Measurements from ENCODE around the gene TSPYL6.

TSPYL6 gene

DNA sequence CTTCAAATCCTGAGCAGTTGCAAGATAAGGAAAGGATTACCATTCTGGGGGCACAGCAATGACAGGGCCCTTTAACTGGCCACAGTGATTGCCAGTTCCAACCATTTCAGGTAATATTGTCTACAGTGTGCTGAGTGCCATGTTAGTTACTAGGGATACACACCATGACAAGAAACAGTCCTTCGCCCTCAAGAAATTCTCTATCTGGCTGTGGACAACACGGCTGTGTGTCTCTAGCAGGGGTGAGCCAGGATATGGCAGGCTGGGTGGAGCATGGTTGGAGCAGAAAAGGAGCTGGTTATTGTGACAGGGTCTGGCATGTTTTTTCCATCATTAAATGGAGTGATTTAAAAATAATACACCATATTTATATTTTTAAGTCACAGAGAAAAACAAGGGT, 31.0 kb downstream of the TSPYL6 start:
- H3K9me3 ChIP-seq: no peaks in the 10 kb centered on the region
- TF ChIP-seq, protein P1, sequence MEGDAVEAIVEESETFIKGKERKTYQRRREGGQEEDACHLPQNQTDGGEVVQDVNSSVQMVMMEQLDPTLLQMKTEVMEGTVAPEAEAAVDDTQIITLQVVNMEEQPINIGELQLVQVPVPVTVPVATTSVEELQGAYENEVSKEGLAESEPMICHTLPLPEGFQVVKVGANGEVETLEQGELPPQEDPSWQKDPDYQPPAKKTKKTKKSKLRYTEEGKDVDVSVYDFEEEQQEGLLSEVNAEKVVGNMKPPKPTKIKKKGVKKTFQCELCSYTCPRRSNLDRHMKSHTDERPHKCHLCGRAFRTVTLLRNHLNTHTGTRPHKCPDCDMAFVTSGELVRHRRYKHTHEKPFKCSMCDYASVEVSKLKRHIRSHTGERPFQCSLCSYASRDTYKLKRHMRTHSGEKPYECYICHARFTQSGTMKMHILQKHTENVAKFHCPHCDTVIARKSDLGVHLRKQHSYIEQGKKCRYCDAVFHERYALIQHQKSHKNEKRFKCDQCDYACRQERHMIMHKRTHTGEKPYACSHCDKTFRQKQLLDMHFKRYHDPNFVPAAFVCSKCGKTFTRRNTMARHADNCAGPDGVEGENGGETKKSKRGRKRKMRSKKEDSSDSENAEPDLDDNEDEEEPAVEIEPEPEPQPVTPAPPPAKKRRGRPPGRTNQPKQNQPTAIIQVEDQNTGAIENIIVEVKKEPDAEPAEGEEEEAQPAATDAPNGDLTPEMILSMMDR (IDR thresholded peaks at IDR 0.05): no peak
- intact Hi-C loops (cut with DNase I; ENCODE audit: low total_unique reads): no loop called here
- no peak for DNase-seq
- peaks cover 0 to 14% (median 3%) of the 10 kb centered on the region in 4 donors for H3K4me1 ChIP-seq
- no peak overlapping the region for H3K4me3 ChIP-seq
- H3K27ac ChIP-seq: no peak overlapping the region
- no peaks in the 10 kb centered on the region for H3K27me3 ChIP-seq
- H3K36me3 ChIP-seq: no peaks in the 10 kb centered on the region

DNA sequence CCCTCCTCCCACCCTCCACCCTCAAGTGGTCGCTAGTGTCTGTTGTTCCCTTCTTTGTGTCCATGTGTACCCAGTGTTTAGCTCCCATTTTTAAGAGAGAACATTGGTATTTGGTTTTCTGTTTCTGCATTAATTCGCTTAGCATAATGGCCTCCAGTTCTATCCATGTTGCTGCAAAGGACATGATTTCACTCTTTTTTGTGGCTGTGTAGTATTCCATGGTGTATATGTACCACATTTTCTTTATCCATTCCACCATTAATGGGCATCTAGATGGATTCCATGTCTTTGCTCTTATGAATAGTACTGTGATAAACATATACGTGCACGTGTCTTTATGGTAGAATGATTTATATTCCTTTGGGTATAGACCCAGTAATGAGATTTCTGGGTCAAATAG, 42.9 kb downstream of the TSPYL6 start:
- DNase-seq: no peak
- Histone ChIP-seq H3K27ac (no peak overlapping the region), H3K9me3 (peaks cover 0 to 10% (median 0%) of the 10 kb centered on the region in 3 donors), H3K4me1 (peaks cover 0 to 28% (median 12%) of the 10 kb centered on the region in 4 donors), H3K36me3 (no peaks in the 10 kb centered on the region), H3K4me3 (no peak overlapping the region), H3K27me3 (no peaks in the 10 kb centered on the region)
- intact Hi-C loops (cut with DNase I; ENCODE audit: low total_unique reads): no loop called here
- TF ChIP-seq, protein P1 (IDR thresholded peaks at IDR 0.05): no peak

DNA sequence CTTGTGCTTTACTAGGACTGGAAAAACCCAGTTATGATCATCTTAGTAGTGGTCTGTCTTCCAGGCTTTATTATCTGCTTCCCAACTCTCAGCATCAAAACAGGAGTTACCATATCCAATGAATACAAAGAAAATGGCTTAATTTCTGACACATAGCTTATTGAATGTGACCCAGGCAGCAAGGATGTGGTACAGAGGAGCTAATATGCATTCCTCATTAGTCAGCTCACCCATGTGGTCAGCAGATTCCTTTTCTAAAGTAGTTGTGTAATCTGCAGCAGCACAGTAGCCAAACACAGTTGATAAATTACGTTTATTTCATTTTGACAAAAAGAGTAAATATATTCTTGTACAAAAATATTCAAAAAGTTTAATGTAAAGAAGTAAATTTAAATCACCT, 43.6 kb downstream of the TSPYL6 start:
- H3K4me3 ChIP-seq: no peak overlapping the region
- H3K4me1 ChIP-seq: peaks cover 0 to 35% (median 13%) of the 10 kb centered on the region in 4 donors
- H3K9me3 ChIP-seq: peaks cover 0 to 10% (median 0%) of the 10 kb centered on the region in 3 donors
- TF ChIP-seq, protein P1 (IDR thresholded peaks at IDR 0.05): no peak
- intact Hi-C loops (cut with DNase I; ENCODE audit: low total_unique reads): no loop called here
- DNase-seq: no peak
- H3K27me3 ChIP-seq: no peaks in the 10 kb centered on the region
- no peaks in the 10 kb centered on the region for H3K36me3 ChIP-seq
- H3K27ac ChIP-seq: no peak overlapping the region

DNA sequence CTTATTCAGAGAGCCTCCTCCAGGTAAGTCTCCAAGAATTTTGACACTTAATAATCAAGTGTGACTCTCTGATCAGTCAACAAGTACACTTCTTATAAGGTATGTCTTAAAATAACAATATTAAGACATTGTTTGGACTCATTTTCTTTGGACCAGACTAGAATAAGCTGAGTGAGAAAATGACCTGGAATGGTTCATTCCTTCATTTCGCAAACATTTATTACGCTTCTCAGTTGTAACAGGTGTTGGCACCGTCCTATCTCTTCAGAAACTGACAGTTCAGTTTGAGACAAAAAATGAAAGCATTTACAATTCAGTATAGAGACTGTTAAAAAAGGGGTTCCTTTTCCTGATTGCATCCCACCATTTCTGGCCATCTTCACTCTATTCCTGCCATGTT, 46.6 kb downstream of the TSPYL6 start:
- no peaks in the 10 kb centered on the region for H3K27me3 ChIP-seq
- H3K4me3 ChIP-seq: no peak overlapping the region
- TF ChIP-seq, protein P1 (IDR thresholded peaks at IDR 0.05): no peak
- peaks cover 0 to under 1% (median 0%) of the 10 kb centered on the region in 3 donors for H3K9me3 ChIP-seq
- no peaks in the 10 kb centered on the region for H3K36me3 ChIP-seq
- H3K27ac ChIP-seq: peak overlapping the region; percentile 22 to 28
- no peak for DNase-seq
- intact Hi-C loops (cut with DNase I; ENCODE audit: low total_unique reads): no loop called here
- peaks cover 0 to 37% (median 13%) of the 10 kb centered on the region in 4 donors for H3K4me1 ChIP-seq

DNA sequence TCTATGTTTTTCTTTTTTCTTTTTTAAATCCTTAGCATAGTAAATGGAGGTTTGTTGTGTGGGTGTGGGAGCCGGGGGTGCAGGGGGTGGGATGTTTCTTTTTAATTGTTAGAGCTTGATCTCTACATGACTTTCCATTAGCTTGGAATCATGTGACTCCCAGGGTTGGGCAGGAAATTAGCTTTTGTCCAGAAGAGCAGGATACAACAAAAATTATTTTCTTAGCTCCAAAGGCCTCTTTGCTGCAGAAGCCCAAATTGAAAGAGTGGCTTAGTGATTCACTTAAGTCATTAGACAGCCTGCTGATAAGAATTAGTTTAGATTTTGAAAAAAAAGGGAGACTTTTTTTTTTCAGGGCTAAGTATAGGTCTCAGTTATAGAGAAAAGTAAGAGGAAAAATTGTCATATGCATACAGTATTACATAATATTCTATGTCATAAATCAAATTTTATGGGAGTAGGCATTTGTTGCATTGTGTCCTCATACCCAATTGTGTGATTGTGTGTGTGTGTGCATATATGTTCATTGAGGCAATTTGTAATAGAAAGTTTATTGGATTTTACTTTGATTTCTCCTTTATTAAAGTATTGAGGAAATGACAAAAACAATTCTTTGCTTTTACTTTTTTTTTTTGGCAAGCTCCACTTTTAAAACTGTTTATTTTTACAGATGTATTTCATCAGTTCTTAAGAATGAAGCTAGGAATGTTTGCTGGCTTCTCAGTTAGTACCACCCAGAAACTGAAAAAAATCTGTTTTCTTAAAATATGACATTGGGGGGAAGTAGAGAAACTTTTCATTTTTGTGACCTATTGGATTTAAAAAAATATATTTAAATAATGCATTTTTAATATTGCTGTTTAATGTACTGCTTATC, 47.4 kb downstream of the TSPYL6 start:
- Histone ChIP-seq H3K27me3 (no peaks in the 10 kb centered on the region), H3K36me3 (no peaks in the 10 kb centered on the region), H3K9me3 (no peaks in the 10 kb centered on the region), H3K4me3 (no peak overlapping the region), H3K27ac (peak overlapping the region; percentile 22 to 28), H3K4me1 (peaks cover 0 to 37% (median 13%) of the 10 kb centered on the region in 4 donors)
- intact Hi-C loops (cut with DNase I; ENCODE audit: low total_unique reads): no loop called here
- TF ChIP-seq, protein P1 (IDR thresholded peaks at IDR 0.05): no peak
- DNase-seq: no peak

Data from tibial artery (tissue), 4 donors.